Calu3 (cell line): ENCODE measurements around the gene CSRP1. TPM values are rescaled to one million over a fixed set of nuclear protein-coding genes. Genes with fewer than 3 reads are reported as not detected.
"Not testable (repeated sequence)": the region's sequence is repeated elsewhere in the genome, so short reads cannot be mapped to it uniquely, and the experiment has no call there.

Experiments
- BruUV-seq: library from RNA; stranded (reverse); fragments of 400-500 nt; replicated peaks from 2 replicates; lab custom pipeline; 2021; lab: Mats Ljungman, UMichigan
- CTCF ChIA-PET: fragments of 300-600 bp; sonication (Branson Sonifier 250); formaldehyde crosslinking; loops from one replicate; lab custom pipeline; 2022; ENCODE audit warnings: antibody characterized with exemption; lab: Charles Lee
- DNase-seq: peaks from one replicate; pipeline ENCODE4 v3.0.0; 2022
- H3K27ac Mint-ChIP-seq: one replicate; pipeline ENCODE4 v1.8.0; 2022; ENCODE audit warnings: mixed read lengths; ENCODE audit not compliant: unreplicated experiment
- H3K27me3 Mint-ChIP-seq: one replicate; pipeline ENCODE4 v1.8.0; 2022; ENCODE audit warnings: mixed read lengths; ENCODE audit not compliant: unreplicated experiment
- H3K36me3 Mint-ChIP-seq: one replicate; pipeline ENCODE4 v1.8.0; 2022; ENCODE audit warnings: mild to moderate bottlenecking, moderate library complexity, mixed read lengths; ENCODE audit not compliant: insufficient read depth, unreplicated experiment
- H3K4me1 Mint-ChIP-seq: one replicate; pipeline ENCODE4 v1.8.0; 2022; ENCODE audit warnings: mild to moderate bottlenecking, low read depth, mixed read lengths; ENCODE audit not compliant: unreplicated experiment
- H3K4me3 Mint-ChIP-seq: one replicate; pipeline ENCODE4 v1.8.0; 2022; ENCODE audit warnings: mild to moderate bottlenecking, low read depth, moderate library complexity, mixed read lengths; ENCODE audit not compliant: unreplicated experiment
- H3K9me3 Mint-ChIP-seq: one replicate; pipeline ENCODE4 v1.8.0; 2022; ENCODE audit warnings: low read depth, mixed read lengths; ENCODE audit not compliant: unreplicated experiment
- CTCF ChIP-seq: fragments of 200-600 bp; IDR thresholded peaks from one replicate; pipeline ENCODE4 v1.8.0; 2022; ENCODE audit warnings: antibody characterized with exemption; ENCODE audit not compliant: unreplicated experiment
- intact Hi-C: fragments of 100-400 bp; cut with micrococcal nuclease; formaldehyde crosslinking; loops from one replicate; pipeline ENCODE4 v1.10.0; 2022; ENCODE audit not compliant: unreplicated experiment
- total RNA-seq: library from RNA; stranded (reverse); gene quantifications from 2 replicates; pipeline ENCODE4 v1.2.3, GENCODE V29; 2022

CSRP1 gene
- total RNA-seq, 1 experiment from 2014 or later, result 69.9 TPM

- H3K36me3 Mint-ChIP-seq, result peaks cover 10% of the 10 kb centered on the region
- peak; percentile 87 for DNase-seq
- no peak overlapping the region for H3K4me3 Mint-ChIP-seq
- H3K4me1 Mint-ChIP-seq, result peaks cover 40% of the 10 kb centered on the region
- H3K27me3 Mint-ChIP-seq, result no peaks in the 10 kb centered on the region
- CTCF ChIA-PET, result interaction anchor here (0.5 to 1.7 kb wide), 11 partner anchors 18 to 365 kb away, joined by 3 to 8 read pairs (median 4); no protein-coding TSS in a partner anchor
- peak overlapping the region; percentile 40 for H3K27ac Mint-ChIP-seq
- no TSS peak for BruUV-seq
- intact Hi-C loops, result loop anchor here (1.0 kb wide), 2 partner anchors 173 to 262 kb away; no protein-coding TSS in a partner anchor
- peak; percentile 93 for TF ChIP-seq CTCF
- H3K9me3 Mint-ChIP-seq, result no peaks in the 10 kb centered on the region
These were observed 24.0 kb upstream of the CSRP1 start for GRCh38 chr1:201530741-201531531.

GRCh38 chr1:201528631-201529252 lies 21.8 kb upstream of the CSRP1 start:
- no peak overlapping the region for H3K27ac Mint-ChIP-seq
- TF ChIP-seq CTCF, result no peak
- no peak overlapping the region for H3K4me3 Mint-ChIP-seq
- DNase-seq, result no peak
- intact Hi-C loops, result no loop called here
- no TSS peak for BruUV-seq
- H3K9me3 Mint-ChIP-seq, result no peaks in the 10 kb centered on the region
- H3K4me1 Mint-ChIP-seq, result peaks cover 31% of the 10 kb centered on the region
- CTCF ChIA-PET, result interaction anchor here (0.5 to 1.4 kb wide), 3 partner anchors 23 to 181 kb away, joined by 3 to 4 read pairs (median 3); no protein-coding TSS in a partner anchor
- peaks cover 14% of the 10 kb centered on the region for H3K36me3 Mint-ChIP-seq
- no peaks in the 10 kb centered on the region for H3K27me3 Mint-ChIP-seq

GRCh38 chr1:201527879-201528278 lies 21.0 kb upstream of the CSRP1 start:
- Mint-ChIP-seq H3K4me1 (peaks cover 31% of the 10 kb centered on the region), H3K9me3 (no peaks in the 10 kb centered on the region), H3K27ac (no peak overlapping the region), H3K4me3 (no peak overlapping the region), H3K36me3 (peaks cover 14% of the 10 kb centered on the region), H3K27me3 (no peaks in the 10 kb centered on the region)
- no peak for TF ChIP-seq CTCF
- BruUV-seq, result no TSS peak
- CTCF ChIA-PET, result interaction anchor here (0.6 kb wide), 1 partner anchor 265 kb away, joined by 3 read pairs; no protein-coding TSS in a partner anchor
- intact Hi-C loops, result no loop called here
- no peak for DNase-seq

GRCh38 chr1:201525193-201525778 lies 18.4 kb upstream of the CSRP1 start:
- Mint-ChIP-seq H3K9me3 (no peaks in the 10 kb centered on the region), H3K4me3 (no peak overlapping the region), H3K36me3 (peaks cover 14% of the 10 kb centered on the region), H3K27me3 (no peaks in the 10 kb centered on the region), H3K27ac (peak overlapping the region; percentile 48), H3K4me1 (peaks cover 22% of the 10 kb centered on the region)
- CTCF ChIA-PET, result interaction anchor here (0.6 to 1.0 kb wide), 2 partner anchors 12 to 24 kb away, joined by 5 read pairs; no protein-coding TSS in a partner anchor
- no TSS peak for BruUV-seq
- TF ChIP-seq CTCF, result no peak
- DNase-seq, result no peak
- intact Hi-C loops, result no loop called here

GRCh38 chr1:201520046-201520575 lies 13.2 kb upstream of the CSRP1 start:
- DNase-seq, intact Hi-C loops, H3K4me3 Mint-ChIP-seq, BruUV-seq, H3K9me3 Mint-ChIP-seq, H3K27ac Mint-ChIP-seq, H3K27me3 Mint-ChIP-seq: not testable (repeated sequence)
- Mint-ChIP-seq H3K36me3 (peaks cover 18% of the 10 kb centered on the region), H3K4me1 (peaks cover 39% of the 10 kb centered on the region)
- CTCF ChIA-PET, result interaction anchor here (0.9 kb wide), 1 partner anchor 14 kb away, joined by 3 read pairs; no protein-coding TSS in a partner anchor
